ENCODE results near the gene HTRA1. TPM values are rescaled to one million over a fixed set of nuclear protein-coding genes. Genes with fewer than 3 reads are reported as not detected.

The HTRA1 gene
- total RNA-seq, 1 experiment from 2014 or later = 157 TPM

GRCh38 chr10:122524811-122525210 lies 63.5 kb downstream of the HTRA1 start:
- TF ChIP-seq CTCF (IDR thresholded peaks at IDR 0.05; ENCODE audit: unreplicated experiment) = no peak
- Mint-ChIP-seq H3K36me3 (ENCODE audit: insufficient read depth, unreplicated experiment) (no peaks in the 10 kb centered on the region), H3K27ac (ENCODE audit: low read depth, unreplicated experiment) (no peak overlapping the region), H3K9me3 (ENCODE audit: unreplicated experiment) (peaks cover 6% of the 10 kb centered on the region), H3K27me3 (ENCODE audit: insufficient read depth, unreplicated experiment) (no peaks in the 10 kb centered on the region), H3K4me3 (ENCODE audit: unreplicated experiment) (no peak overlapping the region), H3K4me1 (ENCODE audit: insufficient read depth, unreplicated experiment) (peaks cover 5% of the 10 kb centered on the region)
- no peak for DNase-seq (ENCODE audit: unreplicated experiment)
- ChIA-PET POLR2A (no interaction called here), CTCF (interaction anchor here (0.8 to 2.7 kb wide), 3 partner anchors 41 to 44 kb away, joined by 3 to 15 read pairs (median 5); no protein-coding TSS in a partner anchor)
- no TSS peak for BruUV-seq (replicated peaks)
- intact Hi-C loops (cut with micrococcal nuclease) = loop anchor here (1.0 kb wide), 2 partner anchors 40 to 179 kb away; no protein-coding TSS in a partner anchor

DNA sequence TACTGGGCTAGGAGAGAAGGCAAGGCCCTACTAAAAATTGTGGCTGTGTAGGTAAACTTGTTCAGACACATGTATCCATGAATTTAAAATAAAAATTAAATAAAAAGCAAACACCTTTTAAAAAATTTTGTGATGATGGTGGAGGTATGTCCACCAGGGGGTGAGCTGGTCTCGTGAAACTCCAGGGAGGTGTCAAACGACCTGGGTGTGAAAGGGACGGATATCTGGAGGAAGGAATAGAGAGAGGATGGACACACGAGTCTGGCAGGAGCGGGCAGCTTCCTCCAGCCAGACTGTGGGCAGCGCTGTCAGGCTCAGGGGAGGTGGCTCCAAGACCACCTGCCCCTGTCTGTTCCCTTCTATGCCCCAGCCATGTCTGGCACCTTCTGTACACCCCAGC lies 64.4 kb downstream of the HTRA1 start:
- CTCF ChIA-PET = interaction anchor here (0.8 to 2.4 kb wide), 4 partner anchors 40 to 227 kb away, joined by 3 to 5 read pairs (median 3); no protein-coding TSS in a partner anchor
- intact Hi-C loops (cut with micrococcal nuclease) = loop anchor here (1.0 kb wide), 2 partner anchors 40 to 179 kb away; no protein-coding TSS in a partner anchor
- H3K9me3 Mint-ChIP-seq (ENCODE audit: unreplicated experiment) = peaks cover 6% of the 10 kb centered on the region
- peak; percentile 16 for TF ChIP-seq CTCF (IDR thresholded peaks at IDR 0.05; ENCODE audit: unreplicated experiment)
- no TSS peak for BruUV-seq (replicated peaks)
- no peak overlapping the region for H3K27ac Mint-ChIP-seq (ENCODE audit: low read depth, unreplicated experiment)
- POLR2A ChIA-PET = no interaction called here
- H3K27me3 Mint-ChIP-seq (ENCODE audit: insufficient read depth, unreplicated experiment) = no peaks in the 10 kb centered on the region
- H3K36me3 Mint-ChIP-seq (ENCODE audit: insufficient read depth, unreplicated experiment) = no peaks in the 10 kb centered on the region
- peak; percentile 59 for DNase-seq (ENCODE audit: unreplicated experiment)
- peaks cover 3% of the 10 kb centered on the region for H3K4me1 Mint-ChIP-seq (ENCODE audit: insufficient read depth, unreplicated experiment)
- H3K4me3 Mint-ChIP-seq (ENCODE audit: unreplicated experiment) = no peak overlapping the region

DNA sequence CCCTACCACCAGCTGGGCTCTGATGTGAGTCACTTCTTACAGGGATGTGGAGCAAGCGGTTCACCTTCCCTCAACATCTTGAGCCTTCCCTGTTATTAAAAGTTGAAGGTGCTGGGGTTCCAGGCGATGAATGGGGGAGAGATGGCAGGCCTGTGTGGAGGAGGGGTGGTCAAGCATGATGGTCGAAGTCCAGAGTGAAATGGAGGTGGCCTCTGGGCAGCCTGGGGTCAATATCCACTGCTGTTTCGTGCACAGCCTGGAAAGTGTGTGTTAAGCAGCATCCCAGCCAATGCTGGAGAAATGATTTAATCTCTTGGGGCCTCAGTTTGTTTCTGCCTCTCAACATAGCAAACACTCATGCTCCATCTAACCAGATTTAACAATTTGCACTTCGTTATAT lies 65.5 kb downstream of the HTRA1 start:
- no peak overlapping the region for H3K27ac Mint-ChIP-seq (ENCODE audit: low read depth, unreplicated experiment)

DNA sequence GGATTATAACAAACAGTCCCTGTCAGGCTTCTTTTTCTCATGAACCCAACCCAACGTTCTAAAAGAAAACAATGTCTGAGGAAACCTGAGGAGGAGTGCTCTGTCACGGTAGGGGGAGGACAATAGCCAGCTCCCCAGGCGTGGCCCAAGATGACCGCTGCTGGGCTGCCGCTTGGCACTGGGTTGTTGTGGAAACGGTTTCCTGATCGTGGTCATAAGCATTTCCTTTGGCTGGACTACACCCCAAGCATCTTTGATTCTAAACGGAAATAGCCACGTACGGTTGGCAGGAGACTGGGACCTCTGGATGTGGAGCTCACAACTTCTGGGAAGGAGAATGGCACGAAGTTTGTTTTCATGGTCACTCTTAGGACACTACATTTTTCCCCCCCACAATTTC lies 68.8 kb downstream of the HTRA1 start:
- ChIA-PET POLR2A (no interaction called here), CTCF (interaction anchor here (0.6 to 0.7 kb wide), 2 partner anchors 9 to 36 kb away, joined by 3 read pairs; no protein-coding TSS in a partner anchor)
- H3K9me3 Mint-ChIP-seq (ENCODE audit: unreplicated experiment) = no peaks in the 10 kb centered on the region
- no peak overlapping the region for H3K4me3 Mint-ChIP-seq (ENCODE audit: unreplicated experiment)
- DNase-seq (ENCODE audit: unreplicated experiment) = no peak
- peaks cover 15% of the 10 kb centered on the region for H3K4me1 Mint-ChIP-seq (ENCODE audit: insufficient read depth, unreplicated experiment)
- H3K36me3 Mint-ChIP-seq (ENCODE audit: insufficient read depth, unreplicated experiment) = no peaks in the 10 kb centered on the region
- TF ChIP-seq CTCF (IDR thresholded peaks at IDR 0.05; ENCODE audit: unreplicated experiment) = no peak
- no TSS peak for BruUV-seq (replicated peaks)
- H3K27me3 Mint-ChIP-seq (ENCODE audit: insufficient read depth, unreplicated experiment) = peaks cover 7% of the 10 kb centered on the region
- intact Hi-C loops (cut with micrococcal nuclease) = no loop called here
- no peak overlapping the region for H3K27ac Mint-ChIP-seq (ENCODE audit: low read depth, unreplicated experiment)

More for the DNA sequence above, 65.5 kb downstream of the HTRA1 start:
- ChIA-PET CTCF (interaction anchor here (2.4 kb wide), 1 partner anchor 39 kb away, joined by 5 read pairs; no protein-coding TSS in a partner anchor), POLR2A (no interaction called here)
- no peak for TF ChIP-seq CTCF (IDR thresholded peaks at IDR 0.05; ENCODE audit: unreplicated experiment)
- Mint-ChIP-seq H3K27me3 (ENCODE audit: insufficient read depth, unreplicated experiment) (peaks cover 7% of the 10 kb centered on the region), H3K4me1 (ENCODE audit: insufficient read depth, unreplicated experiment) (peaks cover 11% of the 10 kb centered on the region), H3K4me3 (ENCODE audit: unreplicated experiment) (no peak overlapping the region), H3K9me3 (ENCODE audit: unreplicated experiment) (peaks cover 6% of the 10 kb centered on the region), H3K36me3 (ENCODE audit: insufficient read depth, unreplicated experiment) (no peaks in the 10 kb centered on the region)
- intact Hi-C loops (cut with micrococcal nuclease) = no loop called here
- no peak for DNase-seq (ENCODE audit: unreplicated experiment)
- BruUV-seq (replicated peaks) = no TSS peak
